ENCODE measurements around the gene SZT2.
"Not testable (repeated sequence)": the region's sequence is repeated elsewhere in the genome, so short reads cannot be mapped to it uniquely, and the experiment has no call there.

Gene SZT2

DNA sequence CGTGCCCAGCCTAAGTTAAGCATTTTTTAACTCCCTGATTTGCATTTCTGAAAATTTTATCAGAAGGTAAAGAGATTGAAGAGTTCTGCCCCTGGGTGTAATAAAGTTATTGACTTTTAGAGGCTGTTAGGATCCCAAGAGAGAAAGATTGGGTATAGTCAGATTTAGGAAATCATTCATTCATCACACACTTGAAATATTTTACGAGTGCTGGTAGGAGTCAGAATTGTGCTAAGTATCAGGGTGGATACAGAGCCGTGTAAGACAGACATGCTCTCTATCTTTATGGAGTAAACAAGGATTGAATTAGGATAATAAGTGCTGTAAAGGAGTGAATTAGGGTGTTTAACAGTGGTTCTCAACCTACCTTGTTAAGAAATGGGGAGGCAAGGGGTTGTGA, 3.0 kb downstream of the SZT2 start:
- DNase-seq = no peak

DNA sequence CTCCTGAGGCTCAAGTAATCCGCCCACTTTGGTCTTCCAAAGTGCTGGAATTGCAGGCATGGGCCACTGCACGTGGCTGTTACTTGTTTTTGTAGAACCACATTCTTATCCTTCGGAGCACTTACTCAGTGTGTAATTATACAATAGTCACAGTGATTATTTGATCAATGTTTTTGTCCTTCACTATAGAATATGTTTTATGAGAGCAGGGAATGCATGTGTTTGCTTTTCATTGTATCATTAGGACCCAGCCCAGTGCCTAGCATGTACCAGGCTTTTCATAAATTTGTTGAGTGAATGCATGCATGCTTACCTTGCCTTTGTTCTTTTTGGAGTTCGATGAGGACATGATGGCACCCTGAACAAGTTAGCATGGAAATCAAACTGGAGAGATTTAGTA, 5.8 kb downstream of the SZT2 start:
- no peak for DNase-seq

DNA sequence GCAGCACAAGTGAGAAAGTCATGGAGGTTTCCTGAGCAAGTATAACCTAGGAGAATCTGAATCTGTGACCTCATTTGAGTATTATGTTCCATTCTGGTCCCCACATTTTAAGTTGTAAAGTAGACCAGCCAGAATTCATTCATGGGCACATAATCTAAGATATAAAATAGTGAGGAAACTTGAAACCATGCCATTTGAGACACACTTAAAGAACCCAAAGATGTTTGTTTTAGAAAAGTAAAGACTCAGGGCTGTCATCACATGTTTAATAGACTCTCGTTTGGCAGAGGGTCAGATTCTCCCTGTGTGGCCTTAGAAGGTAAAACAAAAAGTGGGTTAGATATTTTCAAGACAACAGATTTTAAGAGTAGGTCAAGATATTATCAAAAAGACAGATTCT, 6.4 kb downstream of the SZT2 start:
- DNase-seq = no peak

DNA sequence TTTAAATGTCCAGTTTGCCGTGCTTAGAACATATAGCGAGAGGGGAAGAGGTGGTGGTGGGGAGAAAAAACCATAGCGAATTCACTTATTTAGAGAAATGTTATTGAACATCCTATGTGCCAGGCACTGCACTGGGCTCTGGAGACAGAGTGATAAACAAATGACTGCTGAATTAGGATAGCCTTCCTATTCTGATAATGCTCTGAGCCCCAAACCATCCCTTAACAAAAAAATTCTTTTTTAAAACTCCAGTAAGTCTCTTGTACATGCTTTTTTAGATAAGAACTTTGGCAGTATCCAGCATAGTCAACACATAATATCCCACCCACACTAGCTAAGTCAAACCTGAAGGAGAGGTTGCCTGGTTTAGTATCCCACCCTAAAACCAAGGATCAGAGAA, 8.5 kb downstream of the SZT2 start:
- no peak for DNase-seq

DNA sequence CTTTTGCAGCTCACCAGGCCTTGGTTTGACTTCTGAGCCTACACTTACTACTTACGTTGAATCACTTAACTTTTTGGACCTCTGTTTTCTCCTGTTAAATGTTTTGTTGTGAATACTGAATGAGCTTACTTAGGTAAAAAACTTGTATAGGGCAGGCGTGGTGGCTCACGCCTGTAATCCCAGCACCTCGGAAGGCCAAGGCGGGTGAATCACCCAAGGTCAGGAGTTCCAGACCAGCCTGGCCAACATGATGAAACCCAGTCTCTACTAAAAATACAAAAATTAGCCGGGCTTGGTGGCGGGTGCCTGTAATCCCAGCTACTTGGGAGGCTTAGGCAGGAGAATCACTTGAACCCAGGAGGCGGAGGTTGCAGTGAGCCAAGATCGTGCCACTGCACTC, 10.7 kb downstream of the SZT2 start:
- not testable (repeated sequence) for DNase-seq

DNA sequence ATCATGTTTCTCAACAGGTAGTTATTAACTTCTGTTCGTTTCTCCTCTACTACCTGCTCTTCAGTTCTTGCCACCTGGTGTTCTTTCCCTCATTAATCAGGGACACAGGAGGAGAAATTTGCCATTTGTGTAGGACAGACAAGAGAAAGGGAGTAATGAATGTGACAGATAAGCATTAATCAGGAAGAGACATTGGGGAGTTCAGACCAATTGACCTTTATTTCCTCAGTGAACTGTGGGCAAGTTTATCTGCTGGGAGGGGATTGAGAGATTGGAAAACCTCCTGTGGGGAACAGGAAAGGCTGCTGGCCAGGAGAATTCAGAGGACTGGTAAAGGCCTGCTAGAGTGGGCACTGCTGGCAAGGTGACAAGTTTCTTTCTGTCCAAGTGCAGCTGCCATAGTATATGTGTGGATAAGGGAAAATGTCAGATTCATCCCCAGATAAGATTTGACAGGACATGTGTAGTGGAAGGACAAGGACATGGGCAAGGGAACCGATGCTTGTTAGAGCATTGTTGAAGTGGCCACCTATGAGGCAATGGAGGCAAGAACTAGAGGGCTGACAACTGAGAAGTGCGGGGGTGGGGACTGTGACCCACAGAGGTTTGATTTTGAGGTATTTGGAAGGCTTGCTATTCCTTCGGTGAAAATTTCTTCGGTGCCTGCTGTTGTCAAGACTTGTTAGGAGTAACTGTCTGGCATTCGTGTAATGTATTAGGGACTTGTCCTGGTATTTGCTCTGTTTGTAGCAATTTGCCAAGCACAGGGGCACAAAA, 12.6 kb downstream of the SZT2 start:
- no peak for DNase-seq

DNA sequence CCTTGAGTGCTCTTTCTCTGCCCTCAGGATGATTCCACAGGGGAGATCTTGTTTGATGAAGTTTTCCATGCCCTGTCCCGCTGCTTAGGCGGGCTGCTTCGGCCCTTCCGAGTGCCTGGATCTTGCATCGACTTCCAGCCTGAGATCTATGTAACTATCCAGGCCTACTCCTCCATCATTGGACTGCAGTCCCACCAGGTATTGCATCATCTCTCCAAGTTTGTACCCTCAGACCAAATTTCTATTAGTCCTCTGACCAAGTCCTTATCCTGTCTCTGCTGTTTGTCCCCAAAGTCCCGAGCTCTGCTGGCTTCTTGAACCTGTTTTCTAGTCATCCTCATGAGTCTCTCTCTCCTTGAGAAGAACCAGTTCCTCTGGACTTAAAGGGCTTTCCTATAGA, 14.7 kb downstream of the SZT2 start:
- no peak for DNase-seq

DNA sequence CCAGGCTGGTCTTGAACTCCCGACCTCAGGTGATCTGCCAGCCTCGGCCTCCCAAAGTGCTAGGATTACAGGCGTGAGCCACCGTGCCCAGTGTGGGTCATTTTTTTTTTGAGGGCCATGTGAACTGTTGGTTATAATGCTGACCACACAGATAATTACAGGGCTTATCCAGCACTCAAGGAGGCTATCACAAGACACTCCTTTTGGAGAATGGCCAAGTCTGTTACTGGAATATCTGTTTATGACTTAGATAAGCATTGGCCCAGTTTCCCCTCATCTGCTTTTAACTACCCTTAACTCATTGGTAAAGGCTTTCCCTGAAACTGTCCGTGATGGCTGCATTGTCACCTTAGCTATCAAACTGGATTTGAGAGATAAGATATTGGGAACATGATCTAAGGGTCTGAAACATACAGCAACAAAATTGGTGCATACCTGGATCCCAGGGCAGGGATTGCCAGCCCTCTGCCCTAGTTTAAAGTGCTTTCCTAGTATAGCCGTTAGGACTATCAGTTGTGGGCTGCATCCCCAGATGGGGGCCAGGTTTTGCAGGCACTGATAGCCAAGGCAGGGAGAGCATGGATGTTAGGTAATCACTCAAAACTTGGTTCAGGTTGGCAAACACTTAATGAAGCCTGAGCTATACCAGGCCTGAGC, 15.6 kb downstream of the SZT2 start:
- no peak for DNase-seq

DNA sequence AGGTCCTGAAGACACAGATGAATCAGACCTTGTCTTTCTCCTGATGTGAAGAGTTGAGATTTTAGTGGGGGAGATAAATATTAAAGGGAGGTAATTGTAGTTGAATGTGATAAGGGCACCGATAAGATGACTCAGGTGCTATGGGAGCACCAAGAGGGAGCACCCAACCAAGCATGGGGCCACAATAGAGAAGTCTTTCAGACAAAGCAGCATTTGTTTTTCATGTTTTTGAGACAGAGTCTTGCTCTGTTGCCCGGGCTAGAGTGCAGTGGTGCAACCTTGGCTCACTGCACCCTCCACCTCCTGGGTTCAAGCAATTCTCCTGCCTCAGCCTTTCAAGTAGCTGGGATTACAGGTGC, 16.2 kb downstream of the SZT2 start:
- no peak for DNase-seq

DNA sequence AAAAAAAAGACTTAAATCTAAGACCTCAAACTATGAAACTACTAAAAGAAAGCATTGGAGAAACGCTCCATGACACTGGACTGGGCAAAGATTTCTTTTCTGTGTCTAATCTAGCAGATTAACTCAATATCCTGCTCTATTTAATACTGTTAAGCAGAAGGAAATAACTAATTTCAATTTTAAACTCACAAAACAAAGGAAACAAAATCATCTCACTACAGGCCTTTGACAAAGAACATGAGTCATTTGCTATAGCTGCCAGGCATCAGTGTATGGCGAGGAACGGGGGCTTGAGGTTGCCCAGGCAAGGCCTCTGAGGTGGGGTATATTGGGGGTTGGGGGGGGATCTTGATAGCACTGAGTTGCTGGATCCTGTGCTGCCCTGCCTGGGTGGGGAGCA, 20.9 kb downstream of the SZT2 start:
- no peak for DNase-seq

DNA sequence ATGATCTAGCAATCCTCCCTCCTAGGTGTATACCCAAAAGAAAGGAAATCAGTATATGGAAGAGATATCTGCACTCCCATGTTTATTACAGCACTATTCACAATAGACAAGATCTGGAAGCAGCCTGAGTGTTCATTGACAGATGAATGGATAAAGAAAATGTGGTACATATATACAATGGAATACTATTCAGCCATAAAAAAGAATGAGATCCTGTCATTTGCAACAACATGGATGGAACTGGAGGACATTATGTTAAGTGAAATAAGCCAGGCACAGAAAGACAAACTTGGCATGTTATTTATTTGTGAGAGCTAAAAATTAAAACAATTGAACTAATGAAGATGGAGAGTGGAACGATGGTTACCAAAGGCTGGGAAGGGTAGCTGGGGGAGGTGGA, 23.7 kb downstream of the SZT2 start:
- not testable (repeated sequence) for DNase-seq

DNA sequence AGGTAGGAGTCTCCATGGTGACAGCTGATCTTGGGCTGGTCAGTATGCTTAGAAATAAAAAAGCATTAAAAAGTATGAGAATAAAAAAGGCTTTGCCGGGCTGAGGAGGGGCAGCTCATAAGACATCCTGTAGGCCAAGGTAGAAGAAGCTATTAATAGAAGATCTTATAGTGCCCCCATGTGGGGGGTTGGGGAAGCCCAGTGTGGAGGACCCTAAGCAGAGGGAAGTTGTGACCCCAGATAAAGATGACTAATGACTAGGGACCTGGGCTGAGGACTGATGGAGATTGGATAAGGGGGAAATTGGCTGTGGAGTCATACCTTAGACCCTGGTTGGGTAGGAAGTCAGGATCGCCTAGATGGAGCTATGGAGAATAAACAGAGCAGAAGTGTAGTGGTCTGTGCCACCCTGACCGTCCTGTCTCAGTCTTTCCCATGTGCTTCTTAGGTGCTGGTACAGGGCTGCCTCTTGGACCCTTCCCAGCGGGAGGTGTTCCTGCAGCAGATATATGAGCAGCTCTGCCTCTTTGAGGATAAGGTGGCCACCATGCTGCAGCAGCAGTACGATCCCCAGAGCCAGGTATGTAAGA, 25.0 kb downstream of the SZT2 start:
- DNase-seq = peak; percentile 75

DNA sequence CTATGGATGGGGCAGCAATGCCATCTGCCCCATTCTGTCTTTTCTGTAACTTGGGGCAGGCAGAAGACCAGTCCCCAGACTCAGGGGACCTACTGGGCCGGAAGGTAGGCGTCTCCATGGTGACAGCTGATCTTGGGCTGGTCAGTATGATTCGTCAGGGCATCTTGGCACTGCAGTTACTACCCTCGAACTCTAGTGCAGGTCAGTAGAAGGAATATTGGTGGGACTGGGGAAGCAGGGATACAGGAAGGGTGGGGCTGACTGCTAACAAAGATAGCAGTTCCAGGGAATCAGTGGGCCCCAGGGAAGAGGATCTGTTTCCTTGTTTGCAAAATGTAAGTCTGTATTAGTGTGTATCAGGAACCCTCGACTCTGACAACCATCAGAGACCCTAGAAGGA, 26.2 kb downstream of the SZT2 start:
- no peak for DNase-seq

DNA sequence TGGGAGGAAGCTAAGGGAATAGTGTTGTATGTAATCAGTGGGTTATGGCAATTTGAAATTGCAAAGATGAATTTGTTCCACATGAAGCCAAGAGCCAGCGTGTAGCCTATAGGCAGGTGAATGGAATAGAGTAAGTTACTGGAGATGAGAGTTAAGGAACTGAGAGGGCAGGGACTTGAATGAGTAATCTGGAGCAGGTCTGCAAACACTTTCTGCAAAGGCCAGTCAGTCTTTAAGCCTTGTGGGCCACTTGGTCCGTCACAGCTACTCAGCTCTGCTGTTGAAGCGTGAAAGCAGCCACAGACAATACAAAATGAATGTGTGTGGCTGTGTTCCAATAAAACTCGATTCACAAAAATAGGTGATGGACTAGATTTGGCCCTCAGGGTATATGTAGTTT, 29.2 kb downstream of the SZT2 start:
- no peak for DNase-seq

DNA sequence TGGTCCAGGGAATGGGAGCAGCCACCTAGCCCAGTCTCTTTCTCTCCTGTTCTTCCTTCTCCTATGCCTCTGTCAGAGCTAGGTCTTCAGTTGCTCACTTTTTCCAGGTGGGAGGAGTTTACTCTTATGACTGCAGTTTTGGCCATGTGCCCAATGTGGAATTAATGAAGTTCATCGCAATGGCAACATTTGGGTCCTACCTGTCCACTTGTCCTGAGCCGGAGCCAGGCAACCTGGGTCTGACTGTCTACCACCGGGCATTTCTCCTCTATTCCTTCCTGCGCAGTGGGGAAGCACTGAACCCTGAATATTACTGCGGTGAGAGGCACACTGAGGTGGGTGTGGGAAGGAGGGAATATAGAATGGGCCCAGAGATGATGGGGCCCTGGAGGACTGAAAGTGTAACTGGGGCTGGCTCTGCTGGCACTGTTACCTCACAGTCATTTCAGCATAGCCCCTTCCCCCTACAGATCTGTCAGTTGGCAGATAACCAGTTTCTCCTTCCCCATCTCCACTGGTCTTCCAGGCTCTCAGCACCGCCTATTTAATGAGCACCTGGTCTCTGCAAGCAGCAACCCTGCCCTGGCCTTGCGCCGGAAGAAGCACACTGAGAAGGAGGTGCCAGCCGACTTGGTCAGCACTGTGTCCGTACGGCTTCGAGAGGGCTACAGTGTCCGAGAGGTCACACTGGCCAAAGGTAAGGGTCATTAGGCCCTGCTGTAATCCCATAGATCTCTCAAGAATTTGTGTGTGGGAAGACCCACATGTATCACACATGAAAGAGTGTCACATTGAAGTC, 30.1 kb downstream of the SZT2 start:
- DNase-seq = no peak

DNA sequence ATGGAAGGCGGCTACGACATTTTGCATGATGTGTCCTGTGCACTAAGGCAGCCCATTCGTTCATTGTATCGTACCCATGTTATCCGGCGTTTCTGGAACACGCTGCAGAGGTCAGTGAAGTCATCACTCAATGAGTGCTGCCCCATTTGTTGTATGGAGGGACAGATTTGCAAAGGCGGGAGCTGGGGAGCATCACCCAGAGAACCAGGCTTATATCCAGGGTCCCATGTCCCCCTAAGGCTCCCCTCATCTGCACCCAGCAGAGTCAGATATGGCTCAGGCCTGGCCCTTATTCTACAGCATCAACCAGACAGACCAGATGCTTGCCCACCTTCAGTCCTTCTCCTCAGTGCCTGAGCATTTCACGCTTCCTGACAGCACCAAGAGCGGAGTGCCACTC, 31.2 kb downstream of the SZT2 start:
- no peak for DNase-seq

DNA sequence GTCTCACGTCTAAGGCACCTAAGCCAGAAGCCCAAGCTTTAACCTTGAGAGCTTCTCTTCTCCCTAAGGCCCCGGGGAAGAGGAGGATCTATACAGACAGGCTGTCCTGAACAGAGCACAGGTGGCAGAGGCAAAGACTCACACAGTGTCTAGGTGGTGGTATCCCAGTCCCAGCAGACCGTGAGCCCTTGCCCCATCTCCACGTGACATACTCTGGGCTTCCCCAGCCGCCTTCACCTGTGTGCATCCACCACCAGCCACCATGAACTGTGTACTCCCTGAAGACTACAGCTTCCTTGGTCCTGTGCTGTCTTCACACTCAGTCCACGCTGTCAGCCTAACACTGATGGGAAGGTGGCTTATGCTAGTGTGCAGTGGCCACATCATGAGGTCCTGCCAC, 31.7 kb downstream of the SZT2 start:
- DNase-seq = no peak

DNA sequence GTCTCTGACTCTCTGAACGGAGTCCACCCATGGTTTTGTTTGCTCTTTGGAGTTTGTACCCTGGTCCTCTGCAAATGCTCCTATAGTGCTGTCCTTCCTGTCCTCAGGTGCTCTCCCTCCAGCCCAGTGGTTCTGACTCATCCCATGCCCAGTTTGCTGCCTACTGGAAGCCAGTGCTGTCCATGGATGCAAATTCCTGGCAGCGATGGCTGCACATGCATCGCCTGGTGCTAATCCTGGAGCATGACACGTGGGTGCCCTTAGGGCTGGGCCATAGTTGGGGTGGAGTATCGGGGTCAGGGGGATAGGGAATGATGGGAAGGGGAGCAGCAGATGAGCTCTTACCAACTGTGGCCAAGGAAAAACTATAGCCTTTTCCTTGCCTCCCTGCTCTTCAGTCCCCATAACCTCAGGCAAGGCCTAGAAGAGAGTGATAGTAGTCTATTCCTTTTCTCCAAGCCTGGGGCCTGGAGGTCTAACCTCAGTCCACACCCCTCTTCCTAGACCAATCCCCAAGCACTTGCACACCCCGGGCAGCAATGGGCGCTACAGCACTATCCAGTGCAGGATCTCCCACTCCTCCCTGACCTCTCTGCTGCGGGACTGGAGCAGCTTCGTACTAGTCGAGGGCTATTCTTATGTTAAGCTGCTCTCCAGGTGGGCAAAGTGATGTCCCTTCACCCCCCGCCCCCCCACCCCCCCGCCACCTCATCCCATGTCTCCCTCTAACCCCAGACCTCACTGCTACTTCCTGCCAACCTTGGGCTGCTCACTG, 32.5 kb downstream of the SZT2 start:
- no peak for DNase-seq

DNA sequence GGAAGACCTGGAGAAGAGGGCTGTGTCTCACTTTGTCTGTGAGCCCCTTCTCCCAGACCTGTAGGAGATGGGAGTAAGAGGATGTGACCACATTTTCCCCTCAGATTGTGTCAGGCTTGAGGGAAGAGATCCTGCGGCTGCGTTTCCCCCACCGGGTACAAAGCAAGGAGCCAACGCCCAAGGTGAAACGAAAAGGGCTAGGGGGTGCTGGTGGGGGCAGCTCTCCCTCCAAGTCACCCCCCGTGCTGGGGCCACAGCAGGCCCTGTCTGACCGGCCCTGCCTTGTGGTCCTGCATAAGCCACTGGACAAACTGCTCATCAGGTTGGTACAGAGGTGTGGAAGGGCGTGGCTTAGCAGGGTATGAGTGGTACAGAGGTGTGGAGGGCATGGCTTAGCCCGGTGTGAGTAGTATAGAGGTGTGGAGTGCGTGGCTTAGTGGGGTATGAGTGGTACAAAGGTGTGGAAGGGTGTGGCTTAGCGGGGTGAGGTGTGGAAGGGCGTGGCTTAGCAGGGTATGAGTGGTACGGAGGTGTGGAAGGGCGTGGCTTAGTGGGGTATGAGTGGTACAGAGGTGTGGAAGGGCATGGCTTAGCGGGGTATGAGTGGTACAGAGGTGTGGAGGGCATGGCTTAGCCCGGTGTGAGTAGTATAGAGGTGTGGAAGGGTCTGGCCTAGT, 33.4 kb downstream of the SZT2 start:
- no peak for DNase-seq

DNA sequence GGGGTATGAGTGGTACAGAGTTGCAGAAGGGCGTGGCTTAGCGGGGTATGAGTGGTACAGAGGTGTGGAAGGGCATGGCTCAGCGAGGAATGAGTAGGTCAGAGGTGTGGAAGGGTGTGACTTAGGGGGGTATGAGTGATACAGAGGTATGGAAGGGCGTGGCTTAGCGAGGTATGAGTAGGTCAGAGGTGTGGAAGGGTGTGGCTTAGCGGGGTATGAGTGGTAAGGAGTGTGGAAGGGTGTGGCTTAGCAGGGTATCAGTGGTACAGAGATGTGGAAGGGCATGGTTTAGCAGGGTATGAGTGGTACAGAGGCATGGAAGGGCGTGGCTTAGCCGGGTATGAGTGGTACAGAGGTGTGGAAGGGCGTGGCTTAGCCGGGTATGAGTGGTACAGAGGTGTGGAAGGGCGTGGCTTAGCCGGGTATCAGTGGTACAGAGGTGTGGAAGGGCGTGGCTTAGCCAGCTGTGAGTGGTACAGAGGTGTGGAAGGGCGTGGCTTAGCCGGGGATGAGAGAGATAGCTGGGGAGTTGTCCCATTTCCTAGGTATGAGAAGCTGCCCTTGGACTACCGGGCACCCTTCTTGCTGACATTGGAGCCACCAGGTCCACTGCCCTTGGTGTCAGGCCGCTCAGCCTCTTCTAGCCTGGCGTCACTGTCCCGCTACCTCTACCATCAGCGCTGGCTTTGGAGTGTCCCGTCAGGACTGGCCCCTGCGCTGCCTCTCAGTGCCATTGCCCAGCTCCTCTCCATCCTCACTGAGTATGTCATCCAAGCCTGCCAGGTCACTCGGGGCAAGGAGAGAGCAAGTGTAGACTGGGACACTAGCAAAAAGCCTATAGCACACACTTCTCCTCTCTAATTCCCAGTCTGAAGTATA, 34.2 kb downstream of the SZT2 start:
- DNase-seq = no peak

DNA sequence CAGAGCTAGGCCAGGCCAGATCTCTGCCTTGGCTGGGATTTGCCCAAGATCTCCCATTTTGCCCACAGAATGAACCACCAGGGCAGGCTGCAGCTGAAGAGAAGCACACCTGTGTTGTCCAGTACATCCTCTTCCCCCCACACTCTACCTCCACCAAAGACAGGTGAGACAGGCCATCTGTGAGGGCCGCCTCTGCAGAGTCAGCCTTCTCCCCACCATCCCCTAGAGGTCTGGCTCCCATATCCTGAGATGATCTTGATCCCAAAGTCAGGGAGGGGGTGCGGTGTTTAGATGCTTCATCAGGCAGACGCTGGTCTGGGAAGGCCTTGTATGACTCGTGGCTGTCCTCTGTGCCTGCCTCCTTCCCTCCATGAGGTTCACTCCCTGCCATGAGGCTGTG, 35.3 kb downstream of the SZT2 start:
- no peak for DNase-seq

All from CD4-positive, alpha-beta T cell treated with Interleukin-10 for 1 hour (primary cell).